ENCODE results near the gene MOG. TPM values are rescaled to one million over a fixed set of nuclear protein-coding genes. Genes with fewer than 3 reads are reported as not detected.
"Not testable (repeated sequence)": the region's sequence is repeated elsewhere in the genome, so short reads cannot be mapped to it uniquely, and the experiment has no call there.

MOG gene
- total RNA-seq, 1 donor, result not detected

DNA sequence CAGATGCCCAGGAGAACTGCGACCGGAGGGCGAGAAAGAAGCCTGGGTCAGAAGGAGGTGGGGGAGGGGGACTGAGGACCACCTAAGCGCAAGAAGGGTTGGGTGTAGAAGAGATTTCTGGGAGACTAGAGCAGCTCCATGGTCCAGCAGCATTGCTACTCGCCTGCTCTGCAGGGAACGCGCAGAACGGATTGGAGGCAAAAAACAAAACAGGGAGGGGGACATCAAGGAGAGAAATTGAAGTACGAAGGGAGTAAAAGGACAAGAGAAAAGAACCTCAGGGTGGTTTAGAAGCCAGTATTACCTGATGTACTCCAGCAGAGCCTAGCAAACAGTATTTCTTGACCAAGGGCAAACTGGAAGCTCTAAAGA lies 23.4 kb upstream of the MOG start:
- peak in 1 of 3 donors; percentile 17 for DNase-seq (ENCODE audit: low read depth in 2 of 3, low spot score in 2 of 3)

- no peak for DNase-seq (ENCODE audit: low read depth in 2 of 3, low spot score in 2 of 3)
These were observed 19.6 kb upstream of the MOG start for GRCh38 chr6:29637247-29637646.

DNA sequence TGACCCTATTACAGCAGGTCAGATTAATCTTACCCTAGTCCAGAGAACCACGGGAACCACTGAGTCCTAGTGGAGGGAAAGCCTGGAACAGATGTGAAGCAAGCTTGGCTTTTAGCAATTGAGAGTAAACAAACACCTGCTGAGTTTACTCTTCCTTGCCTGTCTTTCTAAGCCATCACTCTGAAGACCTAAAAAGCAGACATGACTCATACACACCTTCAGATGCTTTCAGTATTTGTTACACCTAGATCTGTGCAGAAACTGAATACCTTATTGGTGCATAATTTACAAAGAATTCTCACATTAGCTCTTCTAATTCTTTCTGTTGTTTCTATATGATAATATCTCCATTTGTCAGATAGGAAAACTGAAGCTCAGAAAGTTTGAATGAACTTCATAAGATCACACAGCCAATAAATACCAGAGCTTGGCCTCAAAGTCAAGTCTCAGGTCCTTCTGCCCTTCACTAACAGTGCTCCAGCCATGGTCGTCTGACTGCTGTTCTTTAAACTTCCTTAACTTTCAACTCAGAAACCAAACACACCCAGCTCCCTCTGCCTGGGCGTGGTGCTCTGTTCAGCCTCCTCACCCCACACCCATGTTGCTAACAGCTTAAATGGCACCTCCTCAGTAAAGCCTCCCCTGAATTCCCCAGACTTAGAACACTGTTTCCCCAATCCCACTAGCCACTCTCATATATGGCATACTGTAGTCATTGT lies 15.3 kb upstream of the MOG start:
- no peak for DNase-seq (ENCODE audit: low read depth in 2 of 3, low spot score in 2 of 3)

DNA sequence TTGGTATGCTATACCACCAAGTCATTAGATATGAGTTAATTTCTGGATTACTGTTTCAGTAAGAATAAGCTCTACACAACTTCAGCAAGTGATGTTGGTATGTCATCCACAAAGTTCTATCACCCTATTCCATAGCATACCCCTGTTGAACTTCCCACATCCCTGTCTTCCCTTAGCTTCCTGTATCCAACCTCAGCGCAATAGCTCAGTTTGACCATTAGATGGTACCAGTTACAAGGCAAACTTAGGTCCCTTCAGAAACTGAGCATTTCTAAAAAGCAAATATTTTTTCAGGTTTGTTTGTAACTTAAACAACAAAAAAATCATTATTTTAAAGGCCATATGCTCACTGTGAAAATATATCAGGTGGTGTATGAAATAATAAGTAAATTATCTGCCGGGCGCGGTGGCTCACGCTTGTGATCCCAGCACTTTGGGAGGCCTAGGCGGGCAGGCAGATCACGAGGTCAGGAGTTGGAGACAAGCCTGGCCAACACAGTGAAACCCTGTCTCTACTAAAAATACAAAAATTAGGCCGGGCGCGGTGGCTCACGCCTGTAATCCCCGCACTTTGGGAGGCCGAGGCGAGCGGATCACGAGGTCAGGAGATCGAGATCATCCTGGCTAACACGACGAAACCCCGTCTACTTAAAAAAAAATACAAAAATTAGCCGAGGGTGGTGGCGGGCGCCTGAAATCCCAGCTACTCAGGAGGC lies 8.8 kb upstream of the MOG start:
- no peak for DNase-seq (ENCODE audit: low read depth in 2 of 3, low spot score in 2 of 3)

- DNase-seq (ENCODE audit: low read depth in 2 of 3, low spot score in 2 of 3), result peak; percentile 97 to 99 (median 98)
These were observed 6.9 kb upstream of the MOG start for GRCh38 chr6:29649701-29650673.

- DNase-seq (ENCODE audit: low read depth in 2 of 3, low spot score in 2 of 3), result peak in 2 of 3 donors; percentile 33 to 58
These were observed 5.3 kb upstream of the MOG start for GRCh38 chr6:29651413-29652197.

- DNase-seq (ENCODE audit: low read depth in 2 of 3, low spot score in 2 of 3), result no peak
These were observed 4.7 kb upstream of the MOG start for GRCh38 chr6:29652198-29652584.

- peak in 2 of 3 donors; percentile 71 to 75 for DNase-seq (ENCODE audit: low read depth in 2 of 3, low spot score in 2 of 3)
These were observed 3.3 kb upstream of the MOG start for GRCh38 chr6:29653452-29654038.

- no peak for DNase-seq (ENCODE audit: low read depth in 2 of 3, low spot score in 2 of 3)
These were observed 1.2 kb upstream of the MOG start for GRCh38 chr6:29655658-29656057.

GRCh38 chr6:29656157-29656556 lies 735 bp upstream of the MOG start:
- DNase-seq (ENCODE audit: low read depth in 2 of 3, low spot score in 2 of 3), result no peak

DNA sequence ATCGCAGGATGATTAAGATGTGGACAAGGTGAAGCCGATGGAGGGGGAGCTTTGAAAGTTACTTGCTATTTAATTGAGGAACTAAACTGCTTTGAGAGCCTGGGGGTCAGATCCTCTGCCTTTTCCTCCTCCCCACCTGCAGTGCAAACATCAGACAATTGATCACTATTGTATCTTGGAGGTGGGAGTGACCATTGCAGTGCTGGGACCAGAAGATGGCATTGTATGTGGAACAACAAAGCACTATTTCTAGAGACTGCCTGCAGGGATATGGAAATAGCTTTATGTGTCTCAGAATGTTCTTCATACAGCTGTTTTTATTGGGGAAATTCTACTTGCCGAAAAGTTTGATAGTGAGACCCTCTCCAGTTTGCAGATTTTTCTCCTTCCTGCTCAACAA lies 4.2 kb downstream of the MOG start:
- DNase-seq (ENCODE audit: low read depth in 2 of 3, low spot score in 2 of 3), result no peak

DNA sequence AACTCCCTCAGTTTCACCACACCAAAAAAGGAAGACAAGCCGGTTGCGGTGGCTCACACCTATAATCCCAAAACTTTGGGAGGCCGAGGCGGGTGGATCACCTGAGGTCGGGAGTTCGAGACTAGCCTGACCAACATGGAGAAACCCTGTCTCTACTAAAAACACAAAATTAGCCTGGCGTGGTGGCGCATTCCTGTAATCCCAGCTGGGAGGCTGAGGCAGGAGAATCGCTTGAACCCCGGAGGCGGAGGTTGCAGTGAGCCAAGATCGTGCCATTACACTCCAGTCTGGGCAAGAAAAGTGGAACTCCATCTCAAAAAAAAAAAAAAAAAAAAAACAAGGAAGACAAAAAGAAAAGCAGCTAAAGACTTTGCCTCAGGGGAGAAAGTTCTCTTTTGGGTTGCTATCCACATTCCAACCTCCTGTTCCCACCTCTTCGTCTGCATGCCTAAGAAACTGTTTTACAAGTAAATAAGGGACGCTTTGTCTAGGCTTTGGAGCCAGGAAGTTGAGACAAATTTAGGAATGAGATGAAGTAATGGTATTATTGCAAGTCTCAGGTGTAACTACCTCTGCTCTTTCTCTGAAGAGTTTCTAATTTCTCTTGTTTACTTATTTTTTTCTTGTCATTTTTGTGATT lies 4.7 kb downstream of the MOG start:
- DNase-seq (ENCODE audit: low read depth in 2 of 3, low spot score in 2 of 3), result not testable (repeated sequence)

DNA sequence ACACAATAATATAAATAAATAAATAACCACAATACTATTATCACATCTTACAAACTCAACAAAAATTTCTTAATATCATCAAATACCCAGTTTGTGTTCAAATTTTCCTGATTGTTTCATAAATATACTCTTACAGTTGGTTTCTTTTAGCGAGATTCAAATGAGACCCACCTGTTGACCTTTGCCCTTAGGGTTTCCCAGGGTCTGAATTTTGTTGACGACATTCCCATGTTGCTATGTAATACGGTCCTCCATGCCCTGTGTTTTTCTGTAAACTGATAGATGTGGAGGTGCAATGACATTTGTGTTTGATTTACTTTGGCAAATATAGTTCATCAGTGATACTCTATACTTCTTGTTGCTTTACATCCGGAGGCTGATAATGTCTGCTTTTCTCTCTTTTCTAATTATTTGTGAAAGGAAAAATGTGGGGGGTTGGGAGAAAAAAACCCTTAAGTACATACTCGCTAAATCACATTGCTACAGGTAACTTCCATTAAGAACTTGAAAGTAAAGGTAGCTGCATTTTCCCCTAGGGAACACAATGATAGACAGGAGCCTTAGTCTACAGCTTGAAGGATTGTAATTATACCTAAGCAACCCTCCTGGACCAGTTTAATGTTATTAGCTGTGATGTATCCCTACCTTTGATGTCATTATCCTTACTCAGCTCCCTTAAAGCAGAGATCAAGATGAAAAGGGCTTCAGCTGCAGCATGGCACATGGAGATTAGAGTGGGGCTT lies 6.6 kb downstream of the MOG start:
- no peak for DNase-seq (ENCODE audit: low read depth in 2 of 3, low spot score in 2 of 3)

DNA sequence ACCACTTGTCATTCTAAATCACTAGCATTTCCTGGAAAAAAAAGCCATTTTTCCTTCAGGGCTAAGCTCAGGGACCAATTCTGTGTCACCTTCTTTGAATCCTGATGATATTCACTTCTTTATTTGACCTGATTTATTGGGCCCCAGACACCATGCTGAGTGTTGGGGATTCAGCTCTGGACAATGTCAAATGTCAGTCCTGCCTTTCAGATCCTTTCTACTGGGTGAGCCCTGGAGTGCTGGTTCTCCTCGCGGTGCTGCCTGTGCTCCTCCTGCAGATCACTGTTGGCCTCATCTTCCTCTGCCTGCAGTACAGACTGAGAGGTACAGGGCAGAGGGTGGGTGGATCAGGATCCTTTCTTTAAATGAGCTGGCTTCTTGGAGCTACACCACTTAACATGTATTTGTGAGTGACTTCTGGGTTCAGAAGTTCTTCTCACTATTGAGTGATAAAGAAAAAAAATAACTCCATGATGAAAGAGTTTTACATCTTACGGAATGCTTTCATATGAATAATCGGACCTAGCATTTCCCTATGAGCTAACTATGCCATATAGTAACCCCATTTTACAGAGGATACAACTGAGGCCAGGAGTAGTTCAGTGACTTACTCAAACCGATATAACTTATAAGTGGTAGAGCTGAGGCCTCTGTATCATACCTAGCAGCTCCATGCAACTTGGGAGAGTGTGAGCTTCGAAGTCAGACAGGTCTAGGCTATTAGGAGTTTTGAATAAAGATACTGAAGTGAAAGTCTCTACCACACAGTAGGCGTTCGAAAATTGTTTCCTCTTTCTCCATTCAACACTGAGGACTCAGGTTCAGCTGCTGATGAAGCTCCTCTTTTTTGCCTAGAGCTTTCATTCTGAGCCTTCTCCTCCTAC lies 9.3 kb downstream of the MOG start:
- DNase-seq (ENCODE audit: low read depth in 2 of 3, low spot score in 2 of 3), result no peak

DNA sequence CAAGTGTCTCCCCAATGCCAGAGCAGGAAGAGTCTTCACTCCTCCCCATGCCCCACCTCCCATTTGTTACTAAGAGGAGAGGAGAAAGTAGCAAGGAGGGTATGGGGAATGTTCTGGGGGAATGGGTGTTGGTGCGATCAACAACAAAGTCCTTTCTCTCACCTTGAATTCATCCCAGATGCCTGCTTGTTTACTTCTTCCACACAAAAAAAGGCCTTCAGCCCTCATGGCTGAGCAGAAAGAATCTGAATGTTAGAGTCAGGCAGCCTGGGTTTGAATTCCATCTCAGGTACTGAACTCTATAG lies 9.9 kb downstream of the MOG start:
- no peak for DNase-seq (ENCODE audit: low read depth in 2 of 3, low spot score in 2 of 3)

GRCh38 chr6:29667158-29667557 lies 10.3 kb downstream of the MOG start:
- DNase-seq (ENCODE audit: low read depth in 2 of 3, low spot score in 2 of 3), result no peak

- no peak for DNase-seq (ENCODE audit: low read depth in 2 of 3, low spot score in 2 of 3)
These were observed 14.1 kb downstream of the MOG start for GRCh38 chr6:29671026-29671425.

- not testable (repeated sequence) for DNase-seq (ENCODE audit: low read depth in 2 of 3, low spot score in 2 of 3)
These were observed 15.2 kb downstream of the MOG start for GRCh38 chr6:29672116-29672515.

Data from hematopoietic multipotent progenitor cell (in vitro differentiated cells).